NCI-H2196 (cell line): Measurements from ENCODE around the gene ARHGEF10L.

Source experiments
- DNase-seq: peaks from one replicate; lab custom pipeline; 2025; ENCODE audit not compliant: unreplicated experiment; lab: John Stamatoyannopoulos, UW

Gene ARHGEF10L

DNA sequence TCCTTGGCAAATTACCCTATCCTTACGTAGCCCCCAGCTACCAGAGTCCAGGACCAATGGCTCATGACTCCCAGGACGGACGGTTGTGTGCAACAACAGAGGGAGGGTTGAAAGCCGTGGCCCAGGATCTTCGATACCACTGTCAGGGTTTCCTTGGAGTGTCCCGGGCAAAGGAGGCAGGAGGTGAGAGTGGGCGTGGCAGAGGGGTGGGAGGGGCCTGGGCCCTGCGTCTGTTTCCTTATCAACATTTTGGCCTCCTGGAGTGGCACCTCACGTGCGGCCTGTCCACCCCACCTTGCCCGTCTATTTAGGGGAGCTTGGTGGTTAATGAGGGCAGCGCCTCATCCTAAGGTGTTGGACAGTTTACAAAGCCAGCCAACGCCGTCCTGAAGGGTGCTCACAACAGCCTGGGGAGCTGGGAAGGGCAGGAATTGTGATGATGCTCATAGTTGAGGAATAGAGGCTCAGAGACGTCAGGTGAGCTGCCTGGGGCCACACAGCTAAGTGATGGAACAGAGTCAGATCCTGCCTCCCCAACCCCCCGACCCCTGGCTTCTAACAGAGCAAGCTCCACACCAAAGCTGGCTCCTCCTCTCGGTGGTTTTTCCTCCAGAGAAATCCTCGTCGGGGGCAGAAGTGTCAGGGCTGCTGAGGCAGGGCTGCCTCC lies 17.4 kb upstream of the ARHGEF10L start:
- no peak for DNase-seq

DNA sequence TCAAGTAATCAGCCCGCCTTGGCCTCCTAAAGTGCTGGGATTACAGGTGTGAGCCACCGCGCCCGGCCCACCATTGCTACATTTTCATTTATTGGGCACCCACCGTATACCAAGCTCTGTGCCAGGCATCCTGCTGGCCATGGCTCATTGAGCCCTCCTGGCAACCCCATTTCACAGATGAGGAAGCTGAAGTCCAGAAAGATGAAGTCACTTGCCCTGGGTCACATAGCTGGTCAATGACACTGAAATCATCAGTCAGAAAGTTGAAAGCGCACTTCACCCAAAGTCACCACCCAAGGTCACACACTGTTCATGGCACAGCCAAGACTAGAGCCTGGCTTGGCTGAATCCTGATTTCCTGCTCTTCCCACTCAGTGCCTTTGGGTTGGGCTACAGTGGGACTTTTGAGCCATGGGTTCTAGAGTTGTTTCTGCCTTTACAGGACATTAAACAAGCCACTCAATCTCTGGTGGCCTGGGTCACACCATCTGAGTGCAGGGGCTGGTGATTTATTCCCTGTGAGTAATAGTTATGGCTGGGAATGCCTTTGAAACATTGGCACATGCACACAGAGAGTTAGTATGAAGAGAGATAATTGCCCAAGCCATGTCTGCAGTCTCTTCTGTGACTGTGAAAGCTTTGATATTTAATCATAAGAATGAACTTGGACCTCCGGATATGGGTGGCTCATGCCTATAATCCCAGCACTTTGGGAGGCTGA lies 16.0 kb upstream of the ARHGEF10L start:
- no peak for DNase-seq

DNA sequence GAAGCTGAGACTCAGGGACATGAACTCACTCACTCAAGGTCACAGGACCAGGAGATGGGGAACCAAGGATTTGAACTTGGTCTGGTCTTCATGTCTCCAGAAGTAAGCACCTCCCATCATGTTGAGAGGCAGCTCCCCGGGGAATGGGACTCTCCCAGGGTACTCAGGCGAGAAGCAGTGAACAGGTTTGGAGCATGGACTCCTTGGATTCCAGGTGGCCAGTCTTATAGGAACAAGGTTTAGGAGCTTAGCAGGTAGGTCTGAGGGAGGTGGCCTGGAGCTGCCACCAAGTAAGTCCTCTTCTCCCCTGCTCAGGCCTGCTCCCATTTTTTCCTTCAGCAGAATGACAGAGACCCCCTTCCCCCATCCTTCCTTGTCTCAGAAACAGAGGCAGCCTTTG lies 14.9 kb upstream of the ARHGEF10L start:
- no peak for DNase-seq

DNA sequence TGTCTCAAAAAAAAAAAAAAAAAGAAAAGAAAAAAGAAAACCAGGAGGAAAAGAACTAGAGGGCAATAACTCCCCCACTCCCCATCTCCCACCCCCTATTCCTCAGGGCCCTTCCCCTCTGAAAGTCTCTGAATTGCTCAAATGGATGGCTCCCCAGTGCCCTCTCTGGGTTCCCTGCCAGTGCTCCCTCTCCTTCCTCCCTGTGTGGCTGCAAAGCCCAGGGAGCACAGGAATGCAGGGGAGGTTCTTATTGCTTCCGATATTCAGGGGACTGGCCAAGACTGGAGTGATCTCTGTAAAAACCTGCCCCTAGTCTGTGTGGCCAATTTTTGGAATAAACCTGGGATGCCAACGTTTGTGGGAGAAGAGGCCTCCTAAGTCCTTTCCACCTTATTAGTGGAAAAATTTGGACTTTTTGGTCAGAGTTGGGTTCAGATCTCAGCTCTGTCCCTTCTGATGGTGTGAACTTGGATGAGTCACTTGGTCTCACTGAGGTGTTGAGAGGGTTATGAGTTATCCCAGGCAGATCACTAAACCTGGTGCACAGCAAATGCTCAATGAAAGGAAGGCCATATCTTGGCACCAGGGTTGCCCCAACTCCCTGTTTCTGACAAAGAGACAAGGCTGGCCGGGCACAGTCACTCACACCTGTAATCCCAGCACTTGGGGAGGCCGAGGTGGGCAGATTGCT lies 13.4 kb upstream of the ARHGEF10L start:
- no peak for DNase-seq

DNA sequence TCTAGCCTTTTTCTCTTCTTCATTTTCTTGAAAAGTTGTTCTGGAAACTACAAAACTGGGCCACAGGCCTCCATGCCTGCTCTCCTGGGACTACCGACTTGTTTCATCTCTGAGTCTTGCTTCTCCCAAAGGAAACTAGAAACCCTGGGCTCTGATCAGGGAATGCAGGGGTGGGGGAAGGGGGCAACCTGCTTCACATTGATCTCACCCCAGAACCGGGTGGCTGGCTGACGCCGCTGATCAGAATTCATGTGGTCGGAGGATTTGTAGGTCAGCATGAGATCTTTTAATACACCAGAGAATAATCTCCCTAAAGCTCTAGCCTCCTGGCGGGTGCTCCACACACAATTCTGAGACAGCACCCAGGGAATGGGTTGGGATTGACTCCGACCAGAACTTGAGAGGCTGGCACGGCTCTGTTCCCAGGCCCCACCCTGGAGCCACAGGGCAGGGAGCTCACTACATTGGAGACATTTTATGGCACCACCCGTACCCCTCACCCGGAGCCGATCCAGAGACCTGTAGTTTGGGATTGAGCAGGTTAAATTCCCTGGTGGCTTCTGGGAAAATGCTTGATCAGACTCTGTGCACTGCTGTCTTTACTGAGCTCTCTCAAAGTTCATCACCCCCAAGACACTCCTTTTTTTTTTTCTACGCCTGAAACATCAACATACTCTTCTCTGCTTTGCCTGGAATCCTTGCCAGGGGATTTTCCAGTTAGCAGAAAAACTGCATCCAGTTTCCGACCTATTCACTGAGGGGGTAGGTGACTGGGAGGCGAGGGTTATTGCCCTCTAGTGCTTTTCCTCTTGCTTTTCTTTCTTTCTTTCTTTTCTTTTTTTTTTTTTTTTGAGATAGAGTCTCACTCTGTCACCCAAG lies 12.2 kb upstream of the ARHGEF10L start:
- DNase-seq: no peak

DNA sequence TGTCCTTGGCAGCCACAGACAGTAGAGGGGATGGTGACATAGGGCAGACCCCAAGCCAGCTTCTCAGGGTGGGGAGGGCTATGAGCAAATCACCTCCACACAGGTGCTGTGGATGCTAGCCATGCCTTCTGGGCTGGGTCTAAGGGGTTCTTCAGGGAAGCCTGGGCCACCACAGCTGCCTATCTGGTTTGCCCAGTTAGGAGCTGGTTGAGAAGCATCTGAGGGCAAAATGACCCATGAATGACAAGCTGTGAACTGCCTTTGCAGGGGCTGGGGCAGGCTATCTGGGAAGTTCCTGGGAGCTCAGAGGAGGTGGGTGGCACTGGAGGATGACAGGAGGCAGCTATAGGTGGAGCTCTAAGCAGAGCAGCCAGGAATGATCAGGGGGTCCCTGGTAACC lies 10.1 kb upstream of the ARHGEF10L start:
- DNase-seq: no peak

DNA sequence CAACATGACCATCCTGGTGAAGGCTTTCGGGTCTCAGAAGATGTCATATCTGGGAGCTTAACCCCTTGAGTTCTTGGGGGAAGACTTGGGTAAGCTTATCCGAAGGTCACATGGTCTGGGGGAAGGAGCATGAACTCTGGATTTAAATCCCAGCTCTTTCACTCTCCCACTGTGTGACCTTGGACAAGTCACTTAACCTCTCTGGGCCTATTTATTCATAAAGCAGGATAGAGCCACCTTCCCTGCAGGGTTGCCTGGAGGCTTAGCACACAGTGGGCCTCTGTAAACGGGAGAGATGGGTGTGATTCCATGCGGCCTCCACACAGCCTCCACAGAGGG lies 8.2 kb upstream of the ARHGEF10L start:
- DNase-seq: no peak

DNA sequence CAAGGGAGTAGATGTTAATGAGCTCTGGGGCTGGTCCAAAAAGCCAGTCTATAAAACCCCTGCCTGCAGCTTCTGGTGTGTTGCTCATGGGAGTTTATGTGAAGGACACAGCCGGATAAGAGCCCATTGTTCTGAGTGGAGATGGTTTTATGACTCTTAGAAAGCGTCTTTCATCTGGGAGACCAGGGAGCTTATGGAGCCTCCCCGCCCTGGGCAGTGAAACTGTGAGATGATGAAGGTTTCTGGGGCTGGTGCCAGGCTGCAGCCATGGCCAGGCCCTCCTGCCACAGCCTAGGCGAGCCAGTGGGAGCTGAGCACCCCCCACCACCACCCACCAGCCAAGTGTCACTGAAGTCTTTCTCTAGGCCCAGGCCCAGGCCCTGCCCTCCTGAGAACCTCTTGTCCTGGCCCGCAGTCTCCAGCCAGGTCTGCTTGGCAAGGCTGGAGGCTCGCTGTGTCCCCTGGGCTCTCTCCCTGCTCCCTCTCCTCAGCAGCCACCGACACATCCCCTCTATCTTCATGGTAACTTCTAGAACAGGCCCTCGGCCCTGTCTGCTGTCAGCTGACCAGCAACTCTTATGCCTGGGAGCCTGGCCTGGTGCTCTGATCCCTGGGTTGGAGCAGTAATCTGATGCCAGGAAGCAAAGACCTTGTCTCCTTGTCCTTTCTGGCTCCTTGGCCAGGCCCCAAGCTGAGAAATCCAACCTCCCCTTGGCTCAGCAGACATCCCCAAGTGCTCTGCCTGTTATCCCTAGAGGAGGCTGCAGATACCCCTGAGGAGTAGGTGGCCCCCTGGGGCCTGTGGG lies 7.6 kb upstream of the ARHGEF10L start:
- DNase-seq: peak; percentile 84

DNA sequence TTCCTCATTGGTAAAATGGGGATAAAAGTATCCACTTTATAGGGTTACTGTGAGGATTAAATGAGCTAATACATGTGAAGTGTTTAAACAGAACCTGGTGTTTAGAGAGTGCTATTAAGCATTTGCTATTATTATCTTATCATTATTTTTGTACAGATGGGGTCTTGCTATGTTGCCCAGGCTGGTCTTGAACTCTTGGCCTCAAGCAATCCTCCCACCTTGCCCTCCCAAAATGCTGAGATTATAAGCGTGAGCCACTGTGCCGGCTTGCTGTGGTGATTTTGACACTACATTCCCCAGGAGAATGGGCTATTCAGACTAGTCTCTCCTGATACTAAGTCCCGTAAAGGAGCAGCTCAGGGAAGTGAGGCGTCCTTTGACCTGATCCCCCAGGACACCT lies 6.3 kb upstream of the ARHGEF10L start:
- no peak for DNase-seq

DNA sequence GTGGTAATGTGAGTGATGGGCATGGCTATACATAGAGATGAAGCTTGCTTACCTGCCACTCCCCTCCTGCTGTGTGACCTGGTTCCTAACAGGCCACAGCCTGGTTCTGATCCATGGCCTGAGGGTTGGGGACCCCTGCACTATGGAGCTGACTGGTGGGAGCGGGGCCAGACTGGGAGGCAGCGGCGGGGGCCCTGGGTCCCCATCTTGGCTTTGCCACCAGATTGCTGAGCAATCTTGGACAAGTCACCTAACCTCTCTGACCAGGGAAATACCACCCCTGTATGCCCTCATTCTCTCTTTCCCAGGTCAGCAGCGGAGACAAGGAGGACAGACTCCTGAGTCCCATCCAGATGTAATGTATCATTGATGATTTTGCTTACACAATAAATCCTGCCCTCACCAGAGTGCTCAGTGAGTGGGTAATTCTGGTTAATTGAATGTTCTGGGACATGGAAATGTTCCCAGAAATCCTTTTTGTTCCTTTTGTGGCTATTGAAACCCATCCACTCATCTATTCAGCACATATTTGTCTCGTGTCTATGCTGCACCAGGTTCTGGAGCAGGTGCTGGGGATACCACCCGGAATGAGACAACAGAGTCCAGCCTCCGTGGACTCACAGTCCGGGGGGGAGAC lies 4.1 kb upstream of the ARHGEF10L start:
- no peak for DNase-seq

DNA sequence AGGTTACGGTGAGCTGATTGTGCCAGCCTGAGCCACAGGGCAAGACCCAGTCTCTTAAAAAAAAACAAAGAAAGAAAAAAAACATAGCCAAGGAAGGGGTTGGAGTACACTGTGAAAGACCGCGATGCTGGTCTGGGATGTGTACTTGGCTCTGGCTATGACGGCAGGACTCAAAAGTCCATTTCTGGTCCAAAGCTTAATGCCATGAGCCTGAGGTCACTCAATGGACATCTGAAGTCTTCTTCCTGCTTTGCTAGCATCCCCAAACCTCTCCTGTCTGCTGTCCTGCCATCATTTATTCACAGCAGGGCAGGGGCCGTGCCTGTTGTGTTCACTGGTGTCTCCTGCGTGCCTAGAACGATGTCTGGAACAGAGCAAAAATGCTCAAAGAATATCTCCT lies 1.5 kb upstream of the ARHGEF10L start:
- no peak for DNase-seq

DNA sequence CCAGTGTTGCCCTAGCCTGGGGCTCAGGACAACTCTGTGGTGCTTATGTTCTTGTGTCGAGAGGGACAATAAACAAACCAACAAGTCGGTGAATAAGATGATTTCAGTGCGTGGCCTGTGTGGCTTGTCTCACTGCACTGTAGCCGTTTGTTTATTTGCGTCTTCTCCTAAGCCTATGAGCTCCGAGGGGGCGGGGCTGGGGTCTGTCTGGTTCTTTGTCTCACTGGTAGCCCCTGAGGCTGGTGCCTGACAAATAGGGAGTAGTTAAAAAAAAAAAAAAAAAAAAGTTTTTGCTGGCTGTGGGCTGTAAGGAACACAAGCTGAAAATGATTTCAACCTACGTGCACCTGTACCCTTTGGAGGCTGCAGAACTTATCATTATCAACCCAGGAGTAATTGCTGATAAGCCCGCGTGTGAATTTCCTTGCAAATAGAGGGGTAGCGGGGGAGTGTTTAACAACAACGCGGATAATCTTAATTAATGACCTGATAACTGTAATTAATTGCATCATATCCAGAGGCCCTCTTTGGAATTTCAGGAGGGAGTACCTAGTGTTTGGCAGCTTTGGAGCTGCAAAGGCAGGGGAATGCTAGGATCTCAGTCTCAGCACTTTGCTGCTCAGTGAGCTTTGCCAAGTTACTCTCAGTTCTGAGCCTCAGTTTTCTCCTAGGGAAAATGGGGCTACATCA lies 925 bp upstream of the ARHGEF10L start:
- no peak for DNase-seq

DNA sequence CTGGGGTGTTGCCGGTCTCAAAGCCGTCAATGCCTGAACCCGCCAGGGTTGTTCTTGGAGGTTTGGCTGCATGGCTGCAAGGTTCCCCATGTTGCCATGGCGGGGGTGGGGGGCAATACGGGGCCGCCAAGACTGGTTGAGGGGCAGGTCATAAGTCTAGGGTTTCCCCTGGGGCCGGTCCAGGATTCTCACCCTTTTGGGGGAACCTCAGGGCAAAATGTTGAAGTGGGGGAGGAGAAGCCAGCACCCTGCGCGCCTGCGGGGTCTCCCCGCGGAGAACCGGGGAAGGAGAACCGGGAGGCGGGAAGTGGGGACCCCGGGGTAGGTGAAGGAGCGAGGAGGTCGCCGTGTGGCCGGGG lies 401 bp upstream of the ARHGEF10L start:
- no peak for DNase-seq

DNA sequence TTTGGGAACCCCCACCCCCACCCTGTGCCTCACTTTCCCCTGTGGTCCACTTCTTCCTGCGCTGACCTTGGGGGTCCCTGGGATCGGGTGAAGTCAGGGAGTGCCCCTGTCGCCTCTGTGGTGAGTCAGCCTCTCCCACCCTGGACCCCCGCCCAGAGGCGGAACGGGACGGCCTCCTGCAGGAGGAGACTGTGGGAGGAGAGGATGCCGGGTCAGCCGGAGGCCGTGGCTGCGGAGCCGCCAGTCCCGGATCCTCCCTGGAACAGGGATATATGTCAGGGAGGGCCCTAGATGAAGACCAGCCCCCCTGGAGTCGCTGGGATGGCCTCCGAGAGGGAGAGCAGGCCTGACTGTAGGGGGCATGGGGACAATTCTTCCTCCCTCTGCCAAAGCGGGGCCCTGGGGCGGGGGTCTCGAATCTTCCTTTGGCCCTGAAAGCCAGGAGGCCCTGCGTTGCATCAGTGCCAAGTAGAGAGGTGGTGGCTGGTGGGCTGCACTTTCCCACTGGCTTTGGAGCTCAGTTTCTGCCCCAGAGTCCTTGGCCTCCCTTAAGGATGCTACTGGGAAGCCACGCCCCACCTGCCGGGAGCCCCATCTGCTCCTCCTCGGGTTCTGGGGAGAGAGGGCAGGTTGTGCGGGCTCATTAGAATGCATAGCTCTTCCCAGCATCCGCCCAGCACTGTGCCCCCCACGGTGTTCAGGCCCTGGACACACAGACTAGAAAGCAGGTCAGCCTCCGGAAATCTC lies 930 bp downstream of the ARHGEF10L start:
- DNase-seq: no peak

DNA sequence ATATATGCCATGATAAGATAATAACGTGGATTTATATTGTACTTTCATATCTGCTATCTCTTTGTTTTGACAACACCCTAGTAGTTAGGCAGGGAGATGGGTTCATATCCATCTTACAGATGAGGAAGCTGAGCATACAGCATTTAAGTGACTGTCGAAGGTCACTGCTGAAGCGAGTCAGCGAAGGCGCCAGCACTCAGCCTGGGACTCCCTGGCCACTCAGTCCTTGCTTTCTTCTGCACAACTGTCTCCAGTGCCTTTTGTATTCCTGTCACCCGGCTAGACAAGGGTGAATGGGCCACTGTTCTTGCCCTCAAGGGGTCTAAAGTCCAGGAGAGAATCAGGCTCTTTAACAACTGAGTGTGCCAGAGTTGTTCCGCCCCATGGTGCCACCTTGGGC lies 3.1 kb downstream of the ARHGEF10L start:
- DNase-seq: no peak

DNA sequence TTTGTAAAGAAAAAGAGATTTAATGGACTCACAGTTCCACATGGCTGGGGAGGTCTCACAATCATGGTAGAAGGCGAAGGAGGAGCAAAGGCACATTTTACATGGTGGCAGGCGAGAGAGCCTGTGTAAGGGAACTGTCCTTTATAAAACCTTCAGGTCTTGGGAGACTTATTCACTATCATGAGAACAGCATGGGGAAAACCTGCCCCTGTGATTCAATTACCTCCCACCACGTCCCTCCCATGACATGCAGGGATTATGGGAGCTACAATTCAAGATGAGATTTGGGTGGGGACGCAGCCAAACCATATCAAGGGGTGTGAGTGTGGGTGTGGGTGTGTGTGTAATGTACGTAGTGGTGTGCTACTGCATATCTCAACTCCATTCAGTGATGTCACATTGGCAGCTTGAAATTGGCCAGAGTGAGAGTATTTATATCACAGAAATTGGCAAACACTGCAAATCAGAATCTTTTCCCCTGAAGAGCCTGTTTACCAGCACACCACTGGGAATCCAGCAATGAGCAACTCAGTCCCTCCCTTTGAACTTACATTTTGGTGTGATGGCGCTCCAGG lies 5.4 kb downstream of the ARHGEF10L start:
- no peak for DNase-seq

DNA sequence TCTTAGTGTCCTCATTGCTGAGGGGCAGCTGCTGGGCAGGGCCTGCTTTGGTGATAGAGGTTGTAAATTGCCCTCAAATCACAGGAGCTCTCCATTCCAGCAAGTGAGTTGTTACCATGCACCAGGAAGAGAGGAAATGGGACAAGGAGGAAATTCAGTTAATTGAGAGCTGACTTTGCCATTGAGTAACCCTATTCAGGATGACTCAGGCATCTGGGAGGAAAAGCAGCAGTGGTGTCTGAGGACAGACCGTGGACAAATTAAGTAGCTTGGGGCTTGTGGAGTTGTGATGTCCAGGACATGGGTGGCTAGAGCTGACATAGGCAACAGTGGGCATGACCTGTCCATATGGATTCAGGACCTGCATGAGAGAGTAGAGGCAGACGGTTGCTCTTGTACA lies 5.9 kb downstream of the ARHGEF10L start:
- DNase-seq: no peak

DNA sequence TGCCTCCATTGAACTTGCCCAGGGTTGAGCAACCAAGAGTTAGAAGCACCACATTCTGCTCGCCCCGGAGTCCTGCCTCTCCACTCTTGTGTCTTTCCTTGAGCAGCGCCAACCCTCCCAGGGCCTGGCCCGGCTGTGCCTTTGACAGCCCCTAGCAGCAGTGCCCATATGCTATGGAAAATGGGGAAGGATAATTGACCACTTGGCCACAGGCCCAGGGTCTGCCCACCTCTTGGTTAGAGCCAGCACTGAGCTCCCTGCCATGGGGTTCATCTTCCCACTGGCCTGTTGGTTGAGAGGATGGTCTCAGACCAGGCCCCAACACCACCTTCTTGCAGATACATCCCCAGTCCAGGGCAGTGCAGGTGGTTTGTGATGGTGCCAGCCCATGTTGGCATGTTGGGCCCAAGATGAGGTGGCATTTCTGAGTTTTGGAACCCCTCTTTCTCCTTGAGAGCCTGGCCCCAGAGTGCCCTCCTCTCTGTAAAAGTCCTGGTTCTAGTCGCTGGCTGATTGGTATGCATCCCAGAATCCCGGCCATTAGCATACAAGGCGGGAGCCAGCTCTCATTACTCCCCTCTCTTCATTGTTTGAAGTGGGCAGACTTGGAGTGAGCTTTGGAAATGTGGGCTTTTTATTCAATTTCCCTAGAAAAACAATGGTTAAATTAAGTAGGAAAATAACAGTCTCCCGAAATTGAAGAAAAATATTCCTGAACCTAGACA lies 7.6 kb downstream of the ARHGEF10L start:
- no peak for DNase-seq
